Peyer's patch (tissue), 4 donors: Measurements from ENCODE around the gene PYDC2.

Experiments
- CTCF ChIP-seq, 6 experiments: fragments of 450-650 bp in 4 of 6; fragments of 200-600 bp in 2 of 6; sonication (generic) in 1 of 6; IDR thresholded peaks; one replicate each; pipeline ENCODE4 v1.5.1; 2017 to 2019; ENCODE audit warnings: antibody characterized with exemption in 6 of 6, mild to moderate bottlenecking in 3 of 6, moderate library complexity in 1 of 6
- POLR2A ChIP-seq, 2 donors: fragments of 450-650 bp; IDR thresholded peaks; one replicate each; pipeline ENCODE4 v1.5.1; 2017; ENCODE audit warnings: antibody characterized with exemption in 2 of 2, mild to moderate bottlenecking in 2 of 2, moderate library complexity in 2 of 2

- TF ChIP-seq CTCF (IDR thresholded peaks at IDR 0.05): no peak
- TF ChIP-seq POLR2A (IDR thresholded peaks at IDR 0.05): no peak
Observed at GRCh38 chr3:191430103-191430502, 30.9 kb upstream of the PYDC2 start.
